Epithelial cell of esophagus (primary cell): ENCODE results near the gene CEP70.
A peak's percentile ranks its signal among the peaks of the same experiment; 100 is the strongest.
"Not testable (repeated sequence)": the region's sequence is repeated elsewhere in the genome, so short reads cannot be mapped to it uniquely, and the experiment has no call there.

Experiments
- DNase-seq: peaks from one replicate; pipeline ENCODE4 v3.0.0; 2010; ENCODE audit warnings: low read depth
- H3K4me3 ChIP-seq: 2 replicates; pipeline ENCODE4 v1.5.1; 2011; ENCODE audit warnings: mild to moderate bottlenecking, low read length, control low read depth
- CTCF ChIP-seq: IDR thresholded peaks from 2 replicates; pipeline ENCODE4 v1.5.1; 2011; ENCODE audit warnings: low read depth, mild to moderate bottlenecking, low read length, control low read depth, inconsistent platforms; ENCODE audit not compliant: insufficient read depth; ENCODE audit errors: missing control alignments

Gene CEP70

GRCh38 chr3:138559134-138559533, 34.9 kb downstream of the CEP70 start:
- no peak for DNase-seq
- no peak for TF ChIP-seq CTCF
- H3K4me3 ChIP-seq: no peak overlapping the region

- not testable (repeated sequence) for DNase-seq, H3K4me3 ChIP-seq
Observed at GRCh38 chr3:138554775-138555174, 39.3 kb downstream of the CEP70 start.

GRCh38 chr3:138550958-138551357, 43.1 kb downstream of the CEP70 start:
- H3K4me3 ChIP-seq, DNase-seq: not testable (repeated sequence)

- no peak for DNase-seq
- no peak for TF ChIP-seq CTCF
Observed at GRCh38 chr3:138549179-138549977, 44.7 kb downstream of the CEP70 start.

GRCh38 chr3:138547342-138547975, 46.6 kb downstream of the CEP70 start:
- no peak overlapping the region for H3K4me3 ChIP-seq
- DNase-seq: peak; percentile 76
- no peak for TF ChIP-seq CTCF

More at GRCh38 chr3:138549179-138549977, 44.7 kb downstream of the CEP70 start:
- H3K4me3 ChIP-seq: no peak overlapping the region

- no peak for DNase-seq
- H3K4me3 ChIP-seq: no peak overlapping the region
- no peak for TF ChIP-seq CTCF
Observed at GRCh38 chr3:138544546-138544945, 49.5 kb downstream of the CEP70 start.

- no peak for TF ChIP-seq CTCF
- DNase-seq: no peak
- H3K4me3 ChIP-seq: no peak overlapping the region
Observed at GRCh38 chr3:138542977-138543376, 51.1 kb downstream of the CEP70 start.

- TF ChIP-seq CTCF: no peak
- no peak overlapping the region for H3K4me3 ChIP-seq
- DNase-seq: no peak
Observed at GRCh38 chr3:138539352-138539751, 54.7 kb downstream of the CEP70 start.

GRCh38 chr3:138521445-138521844, 72.6 kb downstream of the CEP70 start:
- not testable (repeated sequence) for DNase-seq

More at GRCh38 chr3:138521445-138521844, 72.6 kb downstream of the CEP70 start:
- H3K4me3 ChIP-seq: not testable (repeated sequence)
